Ishikawa (cell line): ENCODE results near the gene CCDC38.

Experiments used
- CEBPB ChIP-seq: IDR thresholded peaks from 2 replicates; pipeline ENCODE4 v1.6.1; 2012
- CREB1 ChIP-seq: IDR thresholded peaks from 2 replicates; pipeline ENCODE4 v1.6.1; 2012; ENCODE audit warnings: low read depth
- EGR1 ChIP-seq: IDR thresholded peaks from 2 replicates; pipeline ENCODE4 v1.6.1; 2012
- EP300 ChIP-seq: IDR thresholded peaks from 2 replicates; pipeline ENCODE4 v1.6.1; 2012; ENCODE audit warnings: borderline replicate concordance
- FOXM1 ChIP-seq: IDR thresholded peaks from 2 replicates; pipeline ENCODE4 v1.6.1; 2012; ENCODE audit warnings: low read depth, borderline replicate concordance
- NFIC ChIP-seq: IDR thresholded peaks from 2 replicates; pipeline ENCODE4 v1.6.1; 2012
- RAD21 ChIP-seq: IDR thresholded peaks from 2 replicates; pipeline ENCODE4 v1.6.1; 2012; ENCODE audit warnings: low read depth
- TAF1 ChIP-seq: IDR thresholded peaks from 2 replicates; pipeline ENCODE4 v1.6.1; 2012; ENCODE audit warnings: low read depth, mild to moderate bottlenecking
- TEAD4 ChIP-seq: IDR thresholded peaks from 2 replicates; pipeline ENCODE4 v1.6.1; 2012
- USF1 ChIP-seq: IDR thresholded peaks from 2 replicates; pipeline ENCODE4 v1.6.1; 2012
- YY1 ChIP-seq: IDR thresholded peaks from 2 replicates; pipeline ENCODE4 v1.6.1; 2012; ENCODE audit warnings: low read depth
- ZBTB7A ChIP-seq: IDR thresholded peaks from 2 replicates; pipeline ENCODE4 v1.6.1; 2012; ENCODE audit warnings: low read depth
- TF ChIP-seq, protein P1 (sequence below): IDR thresholded peaks from 2 replicates; pipeline ENCODE4 v1.6.1; 2012; ENCODE audit warnings: low read depth, mild to moderate bottlenecking
- TF ChIP-seq, protein P2 (sequence below): IDR thresholded peaks from 2 replicates; pipeline ENCODE4 v1.6.1; 2012

- no peak for TF ChIP-seq CEBPB
- no peak for TF ChIP-seq TAF1
- TF ChIP-seq NFIC, result no peak
- TF ChIP-seq USF1, result no peak
- no peak for TF ChIP-seq TEAD4
- no peak for TF ChIP-seq EGR1
- TF ChIP-seq, protein P1, sequence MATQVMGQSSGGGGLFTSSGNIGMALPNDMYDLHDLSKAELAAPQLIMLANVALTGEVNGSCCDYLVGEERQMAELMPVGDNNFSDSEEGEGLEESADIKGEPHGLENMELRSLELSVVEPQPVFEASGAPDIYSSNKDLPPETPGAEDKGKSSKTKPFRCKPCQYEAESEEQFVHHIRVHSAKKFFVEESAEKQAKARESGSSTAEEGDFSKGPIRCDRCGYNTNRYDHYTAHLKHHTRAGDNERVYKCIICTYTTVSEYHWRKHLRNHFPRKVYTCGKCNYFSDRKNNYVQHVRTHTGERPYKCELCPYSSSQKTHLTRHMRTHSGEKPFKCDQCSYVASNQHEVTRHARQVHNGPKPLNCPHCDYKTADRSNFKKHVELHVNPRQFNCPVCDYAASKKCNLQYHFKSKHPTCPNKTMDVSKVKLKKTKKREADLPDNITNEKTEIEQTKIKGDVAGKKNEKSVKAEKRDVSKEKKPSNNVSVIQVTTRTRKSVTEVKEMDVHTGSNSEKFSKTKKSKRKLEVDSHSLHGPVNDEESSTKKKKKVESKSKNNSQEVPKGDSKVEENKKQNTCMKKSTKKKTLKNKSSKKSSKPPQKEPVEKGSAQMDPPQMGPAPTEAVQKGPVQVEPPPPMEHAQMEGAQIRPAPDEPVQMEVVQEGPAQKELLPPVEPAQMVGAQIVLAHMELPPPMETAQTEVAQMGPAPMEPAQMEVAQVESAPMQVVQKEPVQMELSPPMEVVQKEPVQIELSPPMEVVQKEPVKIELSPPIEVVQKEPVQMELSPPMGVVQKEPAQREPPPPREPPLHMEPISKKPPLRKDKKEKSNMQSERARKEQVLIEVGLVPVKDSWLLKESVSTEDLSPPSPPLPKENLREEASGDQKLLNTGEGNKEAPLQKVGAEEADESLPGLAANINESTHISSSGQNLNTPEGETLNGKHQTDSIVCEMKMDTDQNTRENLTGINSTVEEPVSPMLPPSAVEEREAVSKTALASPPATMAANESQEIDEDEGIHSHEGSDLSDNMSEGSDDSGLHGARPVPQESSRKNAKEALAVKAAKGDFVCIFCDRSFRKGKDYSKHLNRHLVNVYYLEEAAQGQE, result no peak
- TF ChIP-seq, protein P2, sequence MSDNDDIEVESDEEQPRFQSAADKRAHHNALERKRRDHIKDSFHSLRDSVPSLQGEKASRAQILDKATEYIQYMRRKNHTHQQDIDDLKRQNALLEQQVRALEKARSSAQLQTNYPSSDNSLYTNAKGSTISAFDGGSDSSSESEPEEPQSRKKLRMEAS, result no peak
- TF ChIP-seq CREB1, result no peak
- no peak for TF ChIP-seq RAD21
- TF ChIP-seq EP300, result no peak
- TF ChIP-seq YY1, result no peak
- TF ChIP-seq ZBTB7A, result no peak
- no peak for TF ChIP-seq FOXM1
Measured at GRCh38 chr12:95951515-95951914, 9.1 kb upstream of the CCDC38 start.
